ENCODE results near the gene BCDIN3D.
A peak's percentile ranks its signal among the peaks of the same experiment; 100 is the strongest.

BCDIN3D gene

DNA sequence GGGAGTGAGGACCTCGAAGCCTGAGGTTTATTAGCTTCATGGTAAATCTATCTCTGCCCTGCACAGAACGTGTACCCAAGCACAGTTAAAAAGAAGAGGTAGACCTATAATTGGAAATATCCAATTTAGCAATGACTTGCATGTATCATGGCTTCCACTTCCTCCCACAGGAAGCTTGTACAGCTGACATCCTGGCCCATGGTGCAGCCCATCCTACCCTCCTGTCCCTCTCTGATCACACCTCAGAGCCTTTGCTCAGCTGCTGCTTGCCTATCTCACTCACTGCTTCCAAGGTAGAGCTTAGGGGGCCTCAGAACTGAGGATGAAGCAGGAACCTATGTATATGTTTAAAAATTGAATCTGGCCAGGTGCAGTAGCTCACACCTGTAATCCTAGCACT lies 4.3 kb upstream of the BCDIN3D start:
- DNase-seq (ENCODE audit: extremely low read depth, low read depth): no peak
- TF ChIP-seq, protein P1, sequence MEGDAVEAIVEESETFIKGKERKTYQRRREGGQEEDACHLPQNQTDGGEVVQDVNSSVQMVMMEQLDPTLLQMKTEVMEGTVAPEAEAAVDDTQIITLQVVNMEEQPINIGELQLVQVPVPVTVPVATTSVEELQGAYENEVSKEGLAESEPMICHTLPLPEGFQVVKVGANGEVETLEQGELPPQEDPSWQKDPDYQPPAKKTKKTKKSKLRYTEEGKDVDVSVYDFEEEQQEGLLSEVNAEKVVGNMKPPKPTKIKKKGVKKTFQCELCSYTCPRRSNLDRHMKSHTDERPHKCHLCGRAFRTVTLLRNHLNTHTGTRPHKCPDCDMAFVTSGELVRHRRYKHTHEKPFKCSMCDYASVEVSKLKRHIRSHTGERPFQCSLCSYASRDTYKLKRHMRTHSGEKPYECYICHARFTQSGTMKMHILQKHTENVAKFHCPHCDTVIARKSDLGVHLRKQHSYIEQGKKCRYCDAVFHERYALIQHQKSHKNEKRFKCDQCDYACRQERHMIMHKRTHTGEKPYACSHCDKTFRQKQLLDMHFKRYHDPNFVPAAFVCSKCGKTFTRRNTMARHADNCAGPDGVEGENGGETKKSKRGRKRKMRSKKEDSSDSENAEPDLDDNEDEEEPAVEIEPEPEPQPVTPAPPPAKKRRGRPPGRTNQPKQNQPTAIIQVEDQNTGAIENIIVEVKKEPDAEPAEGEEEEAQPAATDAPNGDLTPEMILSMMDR (IDR thresholded peaks at IDR 0.05; ENCODE audit: low read depth, low read length): no peak

DNA sequence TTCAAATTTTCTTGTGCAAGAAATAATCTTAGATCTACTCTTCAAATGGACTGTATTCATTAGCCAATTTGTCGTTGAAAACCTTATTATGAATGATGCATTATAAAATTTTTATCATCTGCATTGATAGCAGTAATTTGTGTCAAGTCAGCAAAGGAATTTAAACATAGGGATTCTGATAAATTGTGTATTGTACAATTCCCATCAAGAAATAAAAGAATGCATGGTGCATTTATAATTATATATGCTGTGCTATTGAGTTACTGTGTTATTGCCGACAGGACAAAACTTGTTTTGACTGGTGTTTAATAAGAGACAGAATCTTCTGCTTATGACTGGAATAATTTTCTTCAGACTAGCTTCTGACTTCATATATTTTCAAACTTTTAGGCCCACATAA lies 3.1 kb upstream of the BCDIN3D start:
- no peak for DNase-seq (ENCODE audit: extremely low read depth, low read depth)
- TF ChIP-seq, protein P1 (IDR thresholded peaks at IDR 0.05; ENCODE audit: low read depth, low read length): no peak

DNA sequence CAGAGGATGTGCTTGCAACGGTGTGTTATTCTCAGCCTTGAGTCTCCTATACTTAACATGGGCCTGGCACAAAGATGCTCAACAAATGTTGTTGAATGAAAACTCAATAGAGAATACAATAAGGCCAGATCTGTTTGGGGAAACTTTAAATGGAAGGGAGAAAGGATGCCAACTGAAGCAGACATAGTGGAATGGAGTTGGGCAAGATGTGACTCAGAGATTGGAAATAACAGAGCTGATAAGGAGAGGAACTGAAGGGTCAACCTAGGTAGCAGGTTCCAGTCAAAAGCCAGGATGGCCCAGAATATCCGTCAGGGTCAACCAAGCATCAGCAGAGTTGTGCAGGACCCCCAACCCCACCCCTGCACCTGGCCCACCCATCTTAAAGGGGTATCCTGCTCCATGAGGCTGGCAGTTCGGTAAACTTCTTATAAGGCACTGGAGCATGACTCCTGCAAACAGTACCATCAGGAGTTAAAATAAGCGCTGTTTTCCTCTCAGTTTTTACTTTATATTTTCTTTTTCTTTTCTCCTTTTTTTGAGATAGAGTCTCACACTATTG lies 1.1 kb upstream of the BCDIN3D start:
- TF ChIP-seq, protein P1 (IDR thresholded peaks at IDR 0.05; ENCODE audit: low read depth, low read length): no peak

DNA sequence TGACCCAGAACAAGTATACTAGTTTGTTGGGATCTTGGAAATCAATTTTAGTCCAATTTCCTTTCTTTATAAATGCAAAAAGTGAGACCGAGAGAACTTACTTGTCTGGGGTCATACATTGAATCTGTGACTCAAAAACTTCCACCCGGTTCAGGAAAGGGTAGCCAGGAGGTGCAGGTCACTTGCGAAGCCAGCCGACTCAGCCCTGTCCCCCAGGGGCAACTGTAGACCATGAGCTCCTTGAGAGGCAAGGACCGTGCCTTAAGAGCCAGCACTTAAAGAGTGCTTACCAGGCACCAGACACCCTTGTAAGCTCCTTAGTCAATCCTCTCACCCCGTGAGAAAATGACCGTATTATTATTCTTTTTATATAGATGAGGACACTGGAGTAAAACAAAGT lies 505 bp upstream of the BCDIN3D start:
- no peak for DNase-seq (ENCODE audit: extremely low read depth, low read depth)
- TF ChIP-seq, protein P1 (IDR thresholded peaks at IDR 0.05; ENCODE audit: low read depth, low read length): no peak

More for the DNA sequence above, 1.1 kb upstream of the BCDIN3D start:
- DNase-seq (ENCODE audit: extremely low read depth, low read depth): no peak

DNA sequence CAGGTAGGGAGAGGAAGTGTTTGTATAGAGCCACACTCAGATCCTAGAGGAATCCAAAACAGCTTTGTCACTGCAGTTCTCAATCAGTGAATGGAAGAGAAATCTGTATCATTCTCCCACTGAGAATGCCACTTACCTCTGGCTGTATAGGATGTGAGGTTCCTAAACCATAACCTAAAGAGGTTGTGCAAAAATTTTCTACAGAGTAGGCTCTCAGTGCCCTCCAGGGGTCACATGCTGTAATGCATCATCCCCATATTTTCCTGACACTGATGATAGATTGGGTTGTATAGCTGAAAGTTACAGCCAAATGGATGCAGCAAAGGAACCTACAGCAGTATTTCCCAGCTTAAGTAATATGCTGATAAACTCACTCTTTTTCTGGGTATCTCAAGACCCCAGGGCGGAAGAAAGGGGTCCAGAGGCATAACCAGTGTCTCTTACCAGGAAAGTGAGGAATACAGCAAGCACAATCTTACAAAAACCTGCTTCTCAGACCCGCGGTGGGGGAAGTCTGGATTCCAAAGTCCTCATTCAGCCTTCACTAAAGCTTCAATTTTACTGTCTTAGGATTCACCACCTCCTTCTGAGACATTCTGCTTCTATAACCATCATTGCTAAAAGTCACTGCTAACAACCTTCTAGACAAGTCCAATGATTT lies 3.8 kb downstream of the BCDIN3D start:
- TF ChIP-seq, protein P1 (IDR thresholded peaks at IDR 0.05; ENCODE audit: low read depth, low read length): peak; percentile 70
- no peak for DNase-seq (ENCODE audit: extremely low read depth, low read depth)

DNA sequence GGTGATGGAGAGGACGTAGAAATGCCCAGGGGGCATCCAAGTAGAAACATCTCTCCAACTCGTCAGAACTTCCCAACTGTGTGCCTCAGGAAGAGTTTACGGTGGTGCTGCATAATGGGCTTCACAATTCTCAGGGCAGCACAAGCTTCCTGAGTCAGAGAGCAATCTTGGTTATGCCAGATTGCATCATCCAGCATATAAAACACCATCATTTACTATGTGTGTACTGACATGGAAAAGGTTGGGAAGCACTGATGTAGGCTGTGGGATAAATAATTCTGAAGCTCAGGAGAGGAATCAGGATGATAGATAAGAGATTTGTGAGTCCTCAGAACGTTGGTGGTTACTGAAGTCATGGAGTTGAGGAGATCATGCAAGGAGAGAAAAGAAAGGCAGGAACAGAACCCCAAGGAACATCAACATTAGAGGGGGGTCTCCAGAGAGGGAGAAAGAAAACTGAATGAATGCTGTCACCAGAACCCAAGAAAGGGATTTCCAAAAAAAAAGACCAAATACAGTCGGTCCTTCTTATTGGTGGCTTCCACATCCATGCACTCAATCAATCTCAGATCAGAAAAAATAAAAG lies 10.0 kb downstream of the BCDIN3D start:
- TF ChIP-seq, protein P1 (IDR thresholded peaks at IDR 0.05; ENCODE audit: low read depth, low read length): no peak
- DNase-seq (ENCODE audit: extremely low read depth, low read depth): no peak

DNA sequence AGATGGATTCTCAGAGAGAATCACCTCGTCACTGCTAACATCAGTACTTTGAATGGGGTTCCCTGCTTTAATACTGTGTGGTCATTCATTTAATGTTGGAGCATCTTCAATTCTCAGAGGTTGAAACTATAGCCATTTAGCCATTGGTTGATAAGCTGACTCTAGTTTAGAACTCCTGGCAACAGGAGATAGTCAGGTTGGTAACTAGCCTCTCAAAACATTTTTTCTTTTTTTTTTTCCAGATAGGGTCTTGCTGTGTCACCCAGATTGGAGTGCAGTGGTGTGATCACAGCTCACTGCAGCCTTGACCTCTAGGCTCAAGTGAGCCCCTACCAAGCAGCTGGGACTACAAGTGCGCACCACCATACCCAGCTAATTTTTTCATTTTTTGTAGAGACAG lies 11.2 kb downstream of the BCDIN3D start:
- DNase-seq (ENCODE audit: extremely low read depth, low read depth): no peak
- TF ChIP-seq, protein P1 (IDR thresholded peaks at IDR 0.05; ENCODE audit: low read depth, low read length): no peak
